Fibroblast of lung (primary cell): ENCODE data around the gene ZNF644.

Experiments used
- CTCF ChIP-seq, 2 donors: IDR thresholded peaks in 1 of 2; conservative IDR thresholded peaks in 1 of 2; 1 replicate in 1 of 2; 2 replicates in 1 of 2; pipeline ENCODE4 v1.5.1; 2011 to 2012; ENCODE audit warnings: low read length in 2 of 2, control low read depth in 1 of 2, inconsistent platforms in 1 of 2, low read depth in 1 of 2, mild to moderate bottlenecking in 1 of 2
- EZH2 ChIP-seq: IDR thresholded peaks from 2 replicates; pipeline ENCODE4 v1.5.1; 2012; ENCODE audit warnings: low read length, control low read depth, mild to moderate bottlenecking; ENCODE audit errors: missing control alignments

GRCh38 chr1:91014475-91014874 lies 7.4 kb downstream of the ZNF644 start:
- TF ChIP-seq CTCF (conservative IDR thresholded peaks at IDR 0.05 in 1 of 2, IDR thresholded peaks at IDR 0.05 in 1 of 2; ENCODE audit: low read depth in 1 of 2, low read length in 2 of 2) (no peak), EZH2 (no peak)
